Neural progenitor cell (in vitro differentiated cells): ENCODE data around the gene S100A14. TPM values are rescaled to one million over a fixed set of nuclear protein-coding genes. Genes with fewer than 3 reads are reported as not detected.
"Not testable (repeated sequence)": the region's sequence is repeated elsewhere in the genome, so short reads cannot be mapped to it uniquely, and the experiment has no call there.

Source experiments
- DNase-seq: peaks from one replicate; pipeline ENCODE4 v3.0.0-alpha.2; 2016; ENCODE audit warnings: low spot score
- H2AFZ ChIP-seq: fragments of 200-600 bp; sonication (generic); replicated peaks from 2 replicates; pipeline ENCODE4 v1.6.1; 2016; ENCODE audit warnings: antibody characterized with exemption
- H3F3A ChIP-seq: fragments of 200-600 bp; sonication (generic); 2 replicates; pipeline ENCODE4 v1.6.1; 2016; ENCODE audit warnings: antibody characterized with exemption, low read depth
- H3K27ac ChIP-seq: fragments of 200-600 bp; sonication (generic); 2 replicates; pipeline ENCODE4 v1.5.1; 2016; ENCODE audit warnings: mild to moderate bottlenecking
- H3K27me3 ChIP-seq: fragments of 200-600 bp; sonication (generic); 2 replicates; pipeline ENCODE4 v1.6.1; 2016; ENCODE audit warnings: mild to moderate bottlenecking, moderate library complexity
- H3K36me3 ChIP-seq: fragments of 200-600 bp; sonication (generic); 2 replicates; pipeline ENCODE4 v1.5.1; 2016
- H3K4me1 ChIP-seq: fragments of 200-600 bp; sonication (generic); 2 replicates; pipeline ENCODE4 v1.6.1; 2016; ENCODE audit warnings: mixed run types
- H3K4me2 ChIP-seq: fragments of 200-600 bp; sonication (generic); 2 replicates; pipeline ENCODE4 v1.6.1; 2016
- H3K4me3 ChIP-seq: fragments of 200-600 bp; sonication (generic); 2 replicates; pipeline ENCODE4 v1.5.1; 2016
- H3K79me2 ChIP-seq: fragments of 200-600 bp; sonication (generic); 2 replicates; pipeline ENCODE4 v1.6.1; 2016; ENCODE audit warnings: low read depth
- H3K9ac ChIP-seq: fragments of 200-600 bp; sonication (generic); 2 replicates; pipeline ENCODE4 v1.6.1; 2016
- H3K9me3 ChIP-seq: fragments of 200-600 bp; sonication (generic); 2 replicates; pipeline ENCODE4 v1.5.1; 2016; ENCODE audit warnings: low read depth
- H4K20me1 ChIP-seq: fragments of 200-600 bp; sonication (generic); 2 replicates; pipeline ENCODE4 v1.6.1; 2016; ENCODE audit warnings: low read depth
- H3K27ac Mint-ChIP-seq: 3 replicates; pipeline ENCODE4 v1.8.0; 2021; ENCODE audit warnings: mixed read lengths
- H3K27me3 Mint-ChIP-seq: 2 replicates; pipeline ENCODE4 v1.8.0; 2022; ENCODE audit warnings: low read depth, mild to moderate bottlenecking, inconsistent platforms, moderate library complexity, mixed read lengths; ENCODE audit not compliant: insufficient read depth
- H3K36me3 Mint-ChIP-seq: 3 replicates; pipeline ENCODE4 v1.8.0; 2021; ENCODE audit warnings: mixed read lengths
- H3K4me1 Mint-ChIP-seq: 3 replicates; pipeline ENCODE4 v1.8.0; 2021; ENCODE audit warnings: mixed read lengths
- H3K4me3 Mint-ChIP-seq: 3 replicates; pipeline ENCODE4 v1.8.0; 2021; ENCODE audit warnings: mild to moderate bottlenecking, moderate library complexity, mixed read lengths
- H3K9me3 Mint-ChIP-seq: 3 replicates; pipeline ENCODE4 v1.8.0; 2020; ENCODE audit warnings: mixed read lengths
- CTCF ChIP-seq: fragments of 200-600 bp; sonication (generic); IDR thresholded peaks from 2 replicates; pipeline ENCODE4 v1.5.1; 2017; ENCODE audit warnings: antibody characterized with exemption, mild to moderate bottlenecking
- EZH2 ChIP-seq: fragments of 200-600 bp; sonication (generic); IDR thresholded peaks from 2 replicates; pipeline ENCODE4 v1.6.1; 2017; ENCODE audit warnings: antibody characterized with exemption, mild to moderate bottlenecking, moderate library complexity
- EZH2phosphoT487 ChIP-seq: fragments of 200-600 bp; sonication (generic); IDR thresholded peaks from 2 replicates; pipeline ENCODE4 v1.6.1; 2017; ENCODE audit warnings: antibody characterized with exemption
- total RNA-seq: library from RNA; depleted of rRNA; stranded (reverse); fragments of >200 nt; gene quantifications from 2 replicates; pipeline ENCODE4 v1.2.3, GENCODE V29; 2015; ENCODE audit warnings: low replicate concordance

The S100A14 gene
- total RNA-seq, 1 donor from 2014 or later = not detected

GRCh38 chr1:153592748-153593147 lies 23.4 kb downstream of the S100A14 start:
- no peak overlapping the region for H3K4me3 ChIP-seq
- Mint-ChIP-seq H3K4me3 (no peak overlapping the region), H3K27me3 (peaks cover 2% of the 10 kb centered on the region), H3K27ac (peak overlapping the region; percentile 78), H3K9me3 (no peaks in the 10 kb centered on the region), H3K36me3 (no peaks in the 10 kb centered on the region), H3K4me1 (peaks cover 15% of the 10 kb centered on the region)
- no peak for DNase-seq
- H3K79me2 ChIP-seq = no peaks in the 10 kb centered on the region
- no peaks in the 10 kb centered on the region for H3K9me3 ChIP-seq
- no peaks in the 10 kb centered on the region for H3K27me3 ChIP-seq
- H3F3A ChIP-seq = peaks cover 9% of the 10 kb centered on the region
- H3K4me1 ChIP-seq = peaks cover 9% of the 10 kb centered on the region
- H2AFZ ChIP-seq = no peak overlapping the region
- no peaks in the 10 kb centered on the region for H4K20me1 ChIP-seq
- peak overlapping the region; percentile 21 for H3K4me2 ChIP-seq
- no peak for TF ChIP-seq CTCF
- no peak for TF ChIP-seq EZH2phosphoT487
- TF ChIP-seq EZH2 = no peak
- H3K27ac ChIP-seq = peak overlapping the region; percentile 53
- H3K36me3 ChIP-seq = no peaks in the 10 kb centered on the region
- H3K9ac ChIP-seq = no peak overlapping the region

GRCh38 chr1:153588482-153588881 lies 27.6 kb downstream of the S100A14 start:
- Mint-ChIP-seq H3K27me3 (no peaks in the 10 kb centered on the region), H3K27ac (no peak overlapping the region), H3K4me3 (no peak overlapping the region), H3K4me1 (peaks cover 25% of the 10 kb centered on the region), H3K9me3 (no peaks in the 10 kb centered on the region), H3K36me3 (no peaks in the 10 kb centered on the region)
- Histone ChIP-seq H3K79me2 (no peaks in the 10 kb centered on the region), H3K27ac (no peak overlapping the region), H3F3A (peaks cover 16% of the 10 kb centered on the region), H3K27me3 (no peaks in the 10 kb centered on the region), H3K9ac (no peak overlapping the region), H3K36me3 (no peaks in the 10 kb centered on the region), H3K4me2 (no peak overlapping the region), H3K4me1 (peaks cover 28% of the 10 kb centered on the region), H3K9me3 (no peaks in the 10 kb centered on the region), H3K4me3 (no peak overlapping the region), H2AFZ (no peak overlapping the region), H4K20me1 (no peaks in the 10 kb centered on the region)
- no peak for DNase-seq
- TF ChIP-seq EZH2phosphoT487 (no peak), CTCF (no peak), EZH2 (no peak)

GRCh38 chr1:153588033-153588432 lies 28.1 kb downstream of the S100A14 start:
- H3K4me3 ChIP-seq, H4K20me1 ChIP-seq, DNase-seq, H2AFZ ChIP-seq, H3K27me3 Mint-ChIP-seq, H3K9ac ChIP-seq, H3K4me2 ChIP-seq, H3K36me3 ChIP-seq, H3K9me3 Mint-ChIP-seq, H3K27ac ChIP-seq, H3K79me2 ChIP-seq, H3K27me3 ChIP-seq, H3K27ac Mint-ChIP-seq, H3K4me3 Mint-ChIP-seq, H3K36me3 Mint-ChIP-seq, H3K9me3 ChIP-seq: not testable (repeated sequence)
- Histone ChIP-seq H3K4me1 (peaks cover 27% of the 10 kb centered on the region), H3F3A (peaks cover 15% of the 10 kb centered on the region)
- peaks cover 25% of the 10 kb centered on the region for H3K4me1 Mint-ChIP-seq

- no peak for DNase-seq
- Mint-ChIP-seq H3K27me3 (no peaks in the 10 kb centered on the region), H3K4me3 (no peak overlapping the region), H3K27ac (no peak overlapping the region), H3K9me3 (no peaks in the 10 kb centered on the region), H3K36me3 (no peaks in the 10 kb centered on the region), H3K4me1 (peaks cover 18% of the 10 kb centered on the region)
- Histone ChIP-seq H3K4me3 (no peak overlapping the region), H3K4me2 (no peak overlapping the region), H3K9ac (no peak overlapping the region), H3K27me3 (no peaks in the 10 kb centered on the region), H3F3A (peaks cover 8% of the 10 kb centered on the region), H3K36me3 (no peaks in the 10 kb centered on the region), H4K20me1 (no peaks in the 10 kb centered on the region), H2AFZ (no peak overlapping the region), H3K9me3 (no peaks in the 10 kb centered on the region), H3K27ac (no peak overlapping the region), H3K4me1 (peaks cover 20% of the 10 kb centered on the region), H3K79me2 (no peaks in the 10 kb centered on the region)
- TF ChIP-seq EZH2 (no peak), EZH2phosphoT487 (no peak), CTCF (no peak)
Observed at GRCh38 chr1:153587314-153587713, 28.8 kb downstream of the S100A14 start.
